ENCODE data around the gene SLC49A4.

Gene SLC49A4

DNA sequence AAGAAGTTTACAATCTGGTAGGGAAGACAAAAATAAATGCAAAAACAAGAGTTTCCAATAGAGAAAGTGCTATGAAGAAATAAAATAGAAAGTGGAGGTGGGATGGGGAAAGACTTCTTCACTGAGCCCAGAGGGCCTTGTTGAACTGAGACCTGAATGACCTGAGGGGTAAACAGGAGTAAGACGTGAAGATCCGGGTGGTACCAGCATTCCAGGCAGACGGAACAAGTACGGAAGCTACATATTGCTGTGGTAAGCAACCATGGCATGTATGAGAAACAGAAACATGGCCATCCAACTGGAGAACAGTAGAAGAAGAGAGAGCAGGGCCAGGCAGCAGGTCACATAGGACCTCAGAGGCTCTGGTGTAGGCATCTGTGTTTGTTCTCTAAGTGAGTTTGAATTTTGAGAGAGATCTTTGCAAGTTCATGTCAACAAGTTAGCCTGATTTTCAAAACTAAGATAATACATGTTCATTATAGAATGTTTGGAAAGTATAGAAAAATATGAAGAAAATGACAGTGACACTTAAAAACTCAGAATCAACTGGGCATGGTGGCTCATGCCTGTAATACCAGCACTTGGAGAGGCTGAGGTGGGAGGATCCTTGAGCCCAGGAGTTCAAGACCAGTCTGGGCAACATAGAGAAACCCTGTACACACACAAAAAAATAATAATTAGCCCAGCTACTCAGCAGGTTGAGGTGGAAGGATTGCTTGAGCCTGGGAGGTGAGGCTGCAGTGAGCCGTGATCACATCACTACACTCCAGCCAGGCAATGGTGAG is 64.3 kb downstream of the SLC49A4 start:
- no peak for DNase-seq

DNA sequence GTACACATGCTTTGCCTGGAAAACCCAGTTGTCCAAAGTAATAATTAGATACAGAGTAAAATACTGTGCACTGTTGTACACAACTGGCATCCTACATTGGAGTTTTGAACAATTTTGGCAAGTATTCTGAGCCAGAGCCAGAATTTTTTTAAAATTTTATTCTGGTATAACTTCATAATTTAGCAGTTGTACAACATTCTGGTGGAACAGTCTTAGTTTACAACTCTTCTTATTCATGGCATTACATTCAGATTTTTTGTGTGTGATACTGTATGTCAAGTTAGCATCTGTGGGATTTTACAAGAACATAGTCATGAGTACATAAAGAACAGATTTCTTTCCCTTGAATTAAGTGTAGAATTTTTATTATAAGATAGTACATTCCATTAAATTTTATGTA is 67.5 kb downstream of the SLC49A4 start:
- DNase-seq: no peak

GRCh38 chr3:122864498-122864897 is 69.6 kb downstream of the SLC49A4 start:
- no peak for DNase-seq

DNA sequence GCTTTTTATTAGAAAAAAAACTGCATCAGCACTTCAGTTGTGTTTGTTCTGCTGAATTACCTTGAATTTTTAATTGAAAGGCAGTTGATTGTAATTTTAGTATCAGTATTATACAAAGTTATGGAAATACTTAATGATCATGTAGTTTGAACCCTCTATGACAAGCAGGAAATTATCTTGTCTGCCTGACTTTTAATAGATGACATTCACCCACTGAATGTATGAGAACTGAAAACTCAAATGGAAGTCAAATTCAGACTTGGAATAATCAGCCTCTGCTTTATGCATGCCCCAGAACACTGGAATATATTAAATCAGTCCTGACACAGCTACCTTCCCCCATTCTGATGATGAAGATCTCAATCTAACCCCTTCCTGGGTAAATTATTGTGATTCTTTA is 73.5 kb downstream of the SLC49A4 start:
- no peak for DNase-seq

GRCh38 chr3:122873741-122874515 is 79.1 kb downstream of the SLC49A4 start:
- DNase-seq: no peak

DNA sequence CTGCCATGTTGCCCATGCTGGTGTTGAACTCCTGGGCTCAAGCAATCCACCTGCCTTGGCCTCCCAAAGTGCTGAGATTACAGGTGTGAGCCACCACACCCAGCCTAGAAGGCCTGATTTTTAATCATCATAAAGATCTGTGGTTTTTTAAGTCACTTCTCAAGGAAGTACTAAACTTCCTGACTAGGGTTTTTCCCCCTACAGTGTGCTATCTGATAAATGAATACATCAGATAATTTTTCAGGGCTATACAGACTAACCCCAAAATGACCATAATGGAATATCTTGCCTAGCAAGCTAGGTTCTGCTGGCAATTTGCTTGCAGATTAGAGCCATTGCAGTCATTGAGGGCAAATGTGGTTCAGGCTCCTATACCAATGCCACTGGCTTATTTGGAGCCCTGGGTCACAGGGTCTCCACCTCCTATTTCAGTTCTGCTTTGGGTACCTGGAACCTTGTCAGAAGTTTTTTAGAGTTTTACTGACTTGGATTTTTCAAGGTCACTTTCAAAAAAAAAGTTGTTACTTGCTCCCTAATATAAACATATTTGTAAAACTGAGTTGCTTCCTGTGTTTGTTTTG is 80.8 kb downstream of the SLC49A4 start:
- no peak for DNase-seq

DNA sequence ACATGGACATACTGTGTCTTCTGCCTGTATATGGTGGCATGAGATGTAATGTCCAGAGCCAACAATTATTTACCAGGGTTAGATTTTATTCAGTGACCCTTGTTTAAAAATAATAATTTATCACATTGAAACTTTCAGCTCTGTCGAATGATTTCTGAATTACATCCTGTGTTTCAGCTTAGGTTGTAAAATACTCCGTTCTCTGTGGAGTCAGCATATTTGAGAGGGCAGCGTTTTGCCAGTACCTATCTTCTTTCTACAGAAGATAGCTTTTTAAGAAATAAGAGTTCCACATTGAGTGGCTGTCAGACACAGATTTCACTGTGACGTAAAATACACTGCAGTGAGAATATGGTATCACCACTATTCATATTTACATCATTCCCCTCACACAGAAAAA is 85.3 kb downstream of the SLC49A4 start:
- DNase-seq: no peak

DNA sequence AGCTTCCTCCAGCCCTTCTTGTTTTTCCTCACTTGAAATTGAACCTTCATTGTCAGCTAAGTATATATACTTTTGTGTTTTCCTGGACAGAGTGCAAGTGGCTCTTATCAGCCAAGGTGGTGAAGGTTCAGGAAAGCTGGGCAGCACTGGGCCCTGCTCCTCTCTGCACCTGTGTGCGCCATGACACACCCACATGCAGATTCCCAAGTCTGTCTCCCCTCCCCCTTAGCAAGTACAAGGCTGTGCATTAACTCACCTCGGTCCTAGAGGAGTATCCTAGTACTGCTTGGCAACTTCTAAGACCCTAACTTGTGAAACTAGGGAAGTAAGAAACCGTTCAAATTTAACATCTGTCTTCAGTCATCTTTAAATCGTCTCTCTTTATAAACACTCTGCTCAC is 85.8 kb downstream of the SLC49A4 start:
- no peak for DNase-seq

DNA sequence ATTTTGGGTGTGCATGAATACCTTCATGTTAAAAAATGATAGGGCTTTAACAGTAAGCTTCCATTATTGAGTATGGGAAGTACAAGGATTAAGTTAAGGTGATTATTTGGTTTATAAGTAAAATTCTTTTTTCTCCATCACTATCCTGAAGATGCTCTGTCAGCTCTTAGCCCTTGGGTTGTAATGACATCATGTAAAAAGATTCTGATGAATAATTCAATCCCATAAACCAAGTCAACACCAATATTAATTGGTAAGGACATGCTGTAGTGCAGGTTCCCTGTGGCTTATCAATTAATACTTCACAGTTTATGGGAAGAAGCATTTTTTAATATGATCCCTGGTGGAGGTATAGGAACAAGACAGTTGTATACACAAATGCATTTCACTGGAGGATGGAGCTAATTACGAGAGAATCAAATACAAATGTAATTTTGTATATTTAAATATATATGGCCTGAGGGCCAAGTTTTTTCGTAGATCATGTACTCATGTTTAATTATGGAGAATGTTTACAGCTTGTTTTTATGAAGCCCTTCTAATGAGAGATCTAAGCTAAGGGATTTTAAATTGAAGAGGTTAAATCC is 87.6 kb downstream of the SLC49A4 start:
- no peak for DNase-seq

GRCh38 chr3:122886251-122886650 is 91.4 kb downstream of the SLC49A4 start:
- no peak for DNase-seq

DNA sequence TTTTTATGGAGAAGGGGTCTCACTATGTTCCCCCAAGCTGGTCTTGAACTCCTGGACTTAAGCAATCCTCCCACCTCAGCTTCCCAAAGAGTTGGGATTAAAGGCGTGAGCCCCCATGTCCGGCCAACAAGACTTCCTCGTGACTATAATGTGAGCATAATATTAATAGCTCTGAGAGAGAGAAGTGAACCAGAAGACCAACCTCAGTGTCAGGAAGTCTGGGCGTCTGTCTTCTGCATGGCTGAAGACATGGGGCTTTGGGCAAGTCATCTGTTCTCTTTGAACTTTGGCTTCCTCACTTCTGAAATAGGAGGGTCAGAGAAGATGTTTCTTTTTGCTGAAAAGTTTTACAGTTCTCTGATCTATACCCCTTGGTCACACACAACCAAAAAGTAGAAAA is 92.1 kb downstream of the SLC49A4 start:
- DNase-seq: no peak

DNA sequence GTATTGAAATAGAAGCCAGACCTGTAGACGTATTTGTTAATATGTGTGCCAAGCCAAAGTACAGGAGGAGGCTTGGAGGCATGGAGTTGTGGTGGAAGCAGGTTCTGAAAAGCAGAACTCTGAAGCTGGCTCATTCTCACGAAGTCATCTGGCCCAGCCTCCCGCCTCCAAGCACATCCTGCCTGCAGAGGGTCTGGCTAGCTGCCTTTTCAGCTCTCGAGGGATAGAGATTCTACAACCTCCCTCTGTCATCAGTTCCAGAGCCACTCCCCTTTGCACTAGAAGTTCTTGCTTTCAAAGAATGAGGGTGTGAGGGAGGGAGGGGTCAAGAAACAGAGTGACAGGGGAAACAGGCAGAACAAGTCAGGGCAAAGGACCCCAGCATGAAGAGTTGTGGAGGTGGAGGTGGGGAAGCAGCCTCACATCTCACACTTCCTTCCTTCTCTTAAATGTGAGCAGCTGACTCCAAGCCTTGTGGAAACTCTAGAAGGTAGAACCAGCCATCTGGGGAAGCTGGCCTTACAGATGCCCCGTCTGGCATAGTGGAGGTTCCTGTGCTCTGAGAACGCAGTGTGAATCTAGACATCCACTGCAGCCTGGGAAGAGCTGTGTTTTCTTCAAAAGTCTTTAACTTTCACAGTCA is 95.3 kb downstream of the SLC49A4 start:
- DNase-seq: no peak

DNA sequence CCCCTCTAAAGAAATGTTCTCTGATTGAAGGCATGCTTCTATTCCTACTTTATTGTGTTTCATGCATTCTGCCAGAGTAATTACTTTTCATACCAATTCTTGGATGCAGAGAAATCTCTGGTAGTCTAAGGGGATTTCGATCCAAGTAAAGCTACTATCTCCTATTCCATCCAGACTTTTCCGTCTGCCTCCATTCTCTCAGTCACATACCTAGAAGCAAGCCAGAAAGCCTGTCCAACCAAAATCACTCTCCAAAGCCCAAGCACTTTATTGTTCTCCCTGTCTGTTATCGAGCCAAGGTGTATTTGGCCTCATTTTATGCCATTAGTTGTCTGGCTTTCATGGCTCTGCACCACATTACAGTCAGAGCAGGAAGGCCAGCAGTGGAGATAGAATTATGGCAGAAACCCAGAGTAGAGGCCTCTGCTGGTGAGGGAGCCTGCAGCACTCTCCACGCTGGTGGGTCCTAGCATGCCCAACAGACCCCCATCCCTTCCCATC is 95.9 kb downstream of the SLC49A4 start:
- no peak for DNase-seq

DNA sequence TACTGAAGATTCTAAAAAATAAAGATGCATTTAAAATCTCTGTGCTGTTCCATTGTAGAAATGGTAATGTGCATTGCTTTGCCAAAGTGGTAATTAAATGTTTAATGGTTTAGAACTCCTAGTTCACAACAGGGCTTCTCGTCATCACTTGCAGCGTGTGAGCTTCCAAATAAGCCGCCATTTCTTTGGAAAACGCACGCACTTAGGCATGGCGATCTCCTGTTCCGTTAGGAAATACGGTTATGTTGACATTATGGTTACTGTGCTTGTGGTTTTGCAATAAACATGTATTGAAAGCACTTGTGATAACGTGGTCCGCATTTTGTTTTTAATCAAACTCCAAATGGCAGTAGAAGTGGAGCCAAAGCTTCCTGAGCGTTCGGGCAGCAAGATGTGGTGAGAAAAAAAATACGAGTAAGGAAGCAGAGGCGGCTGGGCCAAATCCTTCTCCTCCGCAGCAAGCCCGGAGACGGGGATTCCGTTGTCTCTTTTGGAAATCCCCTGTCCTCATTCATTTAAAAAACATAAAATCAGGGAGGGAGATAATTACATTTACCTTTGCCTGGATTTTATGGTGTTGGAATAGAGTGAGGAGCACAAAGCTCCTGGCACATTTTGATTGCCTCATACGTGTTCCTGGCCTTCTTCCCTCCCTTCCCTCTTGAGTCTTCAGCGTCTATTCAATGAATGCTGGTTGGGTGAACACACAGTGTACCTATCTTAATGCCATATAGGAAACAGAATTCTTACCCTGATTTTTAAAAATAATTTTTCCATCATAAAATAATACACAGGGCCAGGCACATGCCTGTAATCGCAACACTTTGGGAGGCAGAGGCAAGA is 97.5 kb downstream of the SLC49A4 start:
- no peak for DNase-seq

DNA sequence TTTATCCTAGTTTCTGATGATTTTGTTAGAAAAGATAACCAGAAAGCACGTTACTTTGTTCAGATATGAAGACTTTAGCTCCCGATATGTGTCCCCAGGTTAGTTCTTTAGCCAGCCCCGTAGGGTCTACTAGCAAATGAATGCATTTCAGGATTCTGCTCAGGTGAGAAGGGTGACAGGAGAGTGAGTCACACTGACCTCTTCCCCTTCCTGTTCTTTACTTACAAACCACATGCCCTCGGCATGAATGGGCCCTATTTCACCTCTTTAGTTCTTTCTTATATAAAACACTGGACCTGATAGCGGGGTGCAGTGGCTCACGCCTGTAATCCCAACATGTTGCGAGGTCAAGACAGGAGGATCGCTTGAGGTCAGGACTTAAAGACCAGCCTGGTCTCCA is 98.4 kb downstream of the SLC49A4 start:
- no peak for DNase-seq

GRCh38 chr3:122893754-122894668 is 99.1 kb downstream of the SLC49A4 start:
- DNase-seq: no peak

DNA sequence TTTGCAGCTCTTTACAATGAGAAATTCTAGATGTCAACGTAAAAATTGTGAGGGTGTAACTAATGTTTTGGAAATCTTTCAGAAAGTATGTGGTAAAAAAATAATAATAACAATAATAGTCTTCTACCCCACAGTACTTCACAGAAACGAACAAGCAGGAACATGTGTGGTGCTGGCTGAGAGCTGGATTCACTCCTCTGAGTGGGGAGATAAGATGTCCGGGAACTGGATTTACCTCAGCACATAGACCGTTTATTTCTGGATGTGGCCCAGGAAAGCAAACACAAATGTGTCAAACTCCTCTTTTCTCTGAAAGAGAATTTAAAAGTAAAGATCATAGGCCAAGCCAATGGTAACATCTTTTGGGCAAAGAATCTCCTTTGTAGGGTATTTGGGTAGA is 103.4 kb downstream of the SLC49A4 start:
- DNase-seq: no peak

DNA sequence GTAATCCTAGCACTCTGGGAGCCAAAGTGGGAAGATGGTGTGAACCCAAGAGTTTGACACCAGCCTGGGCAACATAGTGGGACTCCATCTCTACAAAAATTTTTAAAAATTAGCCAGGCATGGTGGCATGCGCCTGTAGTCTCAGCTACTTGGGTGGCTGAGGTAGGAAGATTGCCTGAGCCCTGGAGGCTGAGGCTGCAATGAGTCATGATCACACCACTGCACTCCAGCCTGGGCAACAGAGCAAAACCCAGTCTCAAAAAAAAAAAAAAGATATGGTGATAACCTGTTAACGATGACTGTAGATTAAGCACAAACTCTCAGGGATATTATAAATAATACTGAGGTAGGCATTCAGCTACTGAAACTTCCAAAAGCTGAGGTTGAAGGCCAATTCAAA is 107.5 kb downstream of the SLC49A4 start:
- no peak for DNase-seq

DNA sequence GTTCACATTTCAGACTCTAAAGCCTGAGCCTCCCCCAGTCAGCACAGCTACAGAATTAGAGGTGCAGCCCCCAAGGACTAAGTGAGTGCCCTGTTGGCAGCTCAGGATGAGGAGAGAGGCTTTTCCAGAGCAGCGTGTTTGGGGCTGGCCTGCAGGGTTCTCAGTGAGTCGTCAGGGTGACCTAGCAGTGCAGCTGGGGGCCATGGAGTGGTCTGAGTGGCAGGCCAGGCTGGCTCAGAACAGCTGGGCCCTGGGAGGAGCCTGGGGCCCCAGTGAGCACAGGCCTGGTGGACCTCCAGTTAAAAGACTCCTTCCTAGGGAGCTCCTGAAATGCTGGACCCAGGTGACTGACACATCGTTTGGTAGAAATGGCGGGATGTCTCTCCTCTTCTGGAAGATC is 108.3 kb downstream of the SLC49A4 start:
- DNase-seq: no peak

DNA sequence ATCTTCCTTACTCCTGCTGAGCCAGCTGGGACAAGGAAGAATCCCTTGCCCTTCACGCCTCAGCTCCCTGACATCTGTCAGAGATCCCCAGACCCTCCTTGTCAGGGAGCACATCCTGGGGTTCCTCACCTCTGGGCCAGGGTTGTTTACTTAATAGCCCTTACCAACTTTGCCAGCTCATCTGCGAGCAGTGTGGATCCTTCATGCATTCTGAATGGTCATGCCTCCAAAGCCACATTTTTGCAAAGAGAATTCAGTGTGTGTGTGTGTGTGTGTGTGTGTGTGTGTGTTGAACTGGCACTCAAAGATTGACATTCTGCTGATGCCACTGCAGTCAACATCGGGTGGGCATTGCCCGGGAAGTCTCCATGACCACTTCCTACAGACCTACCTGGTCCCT is 112.6 kb downstream of the SLC49A4 start:
- DNase-seq: no peak

DNA sequence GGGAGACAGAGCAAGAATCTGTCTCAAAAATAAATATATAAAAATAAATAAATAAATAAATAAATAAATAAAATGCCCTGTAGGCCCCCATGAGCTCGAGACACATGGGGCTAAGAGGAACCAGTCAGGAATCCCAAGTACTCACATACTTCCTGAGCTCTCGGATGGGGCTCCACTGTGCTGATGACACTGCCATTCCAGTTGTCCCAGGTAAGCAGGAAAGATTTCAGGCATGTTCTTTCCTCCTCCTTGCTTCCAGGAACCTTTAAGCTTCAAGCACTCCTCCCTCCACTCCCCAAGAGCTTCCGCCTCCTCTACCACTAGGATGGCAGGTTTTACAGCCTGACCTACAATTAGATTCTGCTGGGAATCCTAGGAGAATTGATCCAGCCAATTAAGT is 113.4 kb downstream of the SLC49A4 start:
- no peak for DNase-seq
